GM19467 (cell line): ENCODE data around the gene PFKL.
"Not testable (repeated sequence)": the region's sequence is repeated elsewhere in the genome, so short reads cannot be mapped to it uniquely, and the experiment has no call there.

Experiments used
- ATAC-seq: cut with Tn5 transposase; IDR thresholded peaks from one replicate; pipeline ENCODE4 v1.9.1; 2021; ENCODE audit warnings: mild to moderate bottlenecking, moderate library complexity; ENCODE audit not compliant: unreplicated experiment

The PFKL gene

GRCh38 chr21:44293551-44294231 is 6.2 kb upstream of the PFKL start:
- ATAC-seq = no peak

- ATAC-seq = no peak
Observed at GRCh38 chr21:44294391-44295162, 5.3 kb upstream of the PFKL start.

GRCh38 chr21:44295163-44295573 is 4.7 kb upstream of the PFKL start:
- ATAC-seq = no peak

GRCh38 chr21:44295646-44296045 is 4.2 kb upstream of the PFKL start:
- no peak for ATAC-seq

GRCh38 chr21:44296103-44296519 is 3.7 kb upstream of the PFKL start:
- ATAC-seq = no peak

GRCh38 chr21:44296916-44297315 is 2.9 kb upstream of the PFKL start:
- no peak for ATAC-seq

- no peak for ATAC-seq
Observed at GRCh38 chr21:44297525-44298290, 2.1 kb upstream of the PFKL start.

GRCh38 chr21:44298301-44298700 is 1.6 kb upstream of the PFKL start:
- ATAC-seq = no peak

GRCh38 chr21:44299085-44299457 is 782 bp upstream of the PFKL start:
- ATAC-seq = no peak

GRCh38 chr21:44300262-44300959 is 558 bp downstream of the PFKL start:
- ATAC-seq = peak; percentile 31

GRCh38 chr21:44301141-44301540 is 1.3 kb downstream of the PFKL start:
- ATAC-seq = no peak

- ATAC-seq = no peak
Observed at GRCh38 chr21:44301961-44302406, 2.1 kb downstream of the PFKL start.

GRCh38 chr21:44302573-44303401 is 2.9 kb downstream of the PFKL start:
- not testable (repeated sequence) for ATAC-seq

- ATAC-seq = no peak
Observed at GRCh38 chr21:44303490-44303981, 3.7 kb downstream of the PFKL start.

- ATAC-seq = no peak
Observed at GRCh38 chr21:44304011-44304616, 4.3 kb downstream of the PFKL start.

- ATAC-seq = no peak
Observed at GRCh38 chr21:44304877-44305293, 5.0 kb downstream of the PFKL start.

GRCh38 chr21:44305691-44306090 is 5.8 kb downstream of the PFKL start:
- no peak for ATAC-seq

- ATAC-seq = no peak
Observed at GRCh38 chr21:44306936-44307704, 7.3 kb downstream of the PFKL start.
